DMS 273 (cell line): Measurements from ENCODE around the gene FNIP1.
"Not testable (repeated sequence)": the region's sequence is repeated elsewhere in the genome, so short reads cannot be mapped to it uniquely, and the experiment has no call there.

Source experiments
- DNase-seq: peaks from one replicate; lab custom pipeline; 2025; ENCODE audit not compliant: unreplicated experiment; lab: John Stamatoyannopoulos, UW

FNIP1 gene

GRCh38 chr5:131754363-131754762, 42.5 kb downstream of the FNIP1 start:
- no peak for DNase-seq

GRCh38 chr5:131751506-131751905, 45.3 kb downstream of the FNIP1 start:
- no peak for DNase-seq

GRCh38 chr5:131749723-131750470, 46.9 kb downstream of the FNIP1 start:
- DNase-seq = no peak

GRCh38 chr5:131749138-131749537, 47.7 kb downstream of the FNIP1 start:
- DNase-seq = no peak

- DNase-seq = no peak
Observed at GRCh38 chr5:131747180-131748105, 49.4 kb downstream of the FNIP1 start.

GRCh38 chr5:131746423-131746822, 50.4 kb downstream of the FNIP1 start:
- no peak for DNase-seq

- no peak for DNase-seq
Observed at GRCh38 chr5:131745703-131746102, 51.1 kb downstream of the FNIP1 start.

GRCh38 chr5:131745155-131745554, 51.7 kb downstream of the FNIP1 start:
- no peak for DNase-seq

GRCh38 chr5:131740477-131740876, 56.3 kb downstream of the FNIP1 start:
- no peak for DNase-seq

GRCh38 chr5:131735393-131735792, 61.4 kb downstream of the FNIP1 start:
- DNase-seq = no peak

GRCh38 chr5:131734939-131735338, 61.9 kb downstream of the FNIP1 start:
- not testable (repeated sequence) for DNase-seq

GRCh38 chr5:131729292-131729691, 67.5 kb downstream of the FNIP1 start:
- not testable (repeated sequence) for DNase-seq

- not testable (repeated sequence) for DNase-seq
Observed at GRCh38 chr5:131724089-131724488, 72.7 kb downstream of the FNIP1 start.

GRCh38 chr5:131720714-131721113, 76.1 kb downstream of the FNIP1 start:
- peak; percentile 23 for DNase-seq

GRCh38 chr5:131719564-131719963, 77.3 kb downstream of the FNIP1 start:
- DNase-seq = no peak

- DNase-seq = no peak
Observed at GRCh38 chr5:131718487-131719014, 78.3 kb downstream of the FNIP1 start.

- not testable (repeated sequence) for DNase-seq
Observed at GRCh38 chr5:131717164-131717563, 79.7 kb downstream of the FNIP1 start.

- no peak for DNase-seq
Observed at GRCh38 chr5:131716650-131717049, 80.2 kb downstream of the FNIP1 start.

GRCh38 chr5:131710391-131710790, 86.4 kb downstream of the FNIP1 start:
- no peak for DNase-seq

GRCh38 chr5:131709043-131709442, 87.8 kb downstream of the FNIP1 start:
- DNase-seq = no peak

GRCh38 chr5:131706281-131706680, 90.5 kb downstream of the FNIP1 start:
- DNase-seq = no peak

GRCh38 chr5:131694926-131695325, 101.9 kb downstream of the FNIP1 start:
- DNase-seq = no peak
